GM12878 (cell line): ENCODE measurements around the gene SCAMP5. TPM values are rescaled to one million over a fixed set of nuclear protein-coding genes. Genes with fewer than 3 reads are reported as not detected.

Experiments used
- ATAC-seq: fragments of 200-7000 bp; cut with Tn5 transposase; 3 replicates; pipeline ENCODE4 v1.9.1; 2020; ENCODE audit warnings: mild to moderate bottlenecking, moderate library complexity
- BruUV-seq: library from RNA; stranded (reverse); fragments of 400-500 nt; replicated peaks from 2 replicates; lab custom pipeline; 2021; lab: Mats Ljungman, UMichigan
- CTCF ChIA-PET: fragments of 300-600 bp; sonication (Branson Sonifier 250); formaldehyde crosslinking; extraction: SDS; loops from one replicate; lab custom pipeline; 2021; ENCODE audit warnings: inconsistent platforms; lab: Yijun Ruan, JAX
- POLR2A ChIA-PET: fragments of 350-600 bp; formaldehyde crosslinking; extraction: SDS; loops from one replicate; lab custom pipeline; 2021; ENCODE audit warnings: inconsistent platforms; lab: Charles Lee
- RAD21 ChIA-PET: fragments of 300-600 bp; sonication (Branson Sonifier 250); formaldehyde crosslinking; loops from one replicate; lab custom pipeline; 2023; ENCODE audit warnings: antibody characterized with exemption; ENCODE audit not compliant: unreplicated experiment; lab: Charles Lee
- SMC1A ChIA-PET: fragments of 300-600 bp; sonication (Branson Sonifier 250); formaldehyde crosslinking; loops from one replicate; lab custom pipeline; 2023; ENCODE audit not compliant: unreplicated experiment, uncharacterized antibody; lab: Charles Lee
- DNase-seq: peaks from one replicate; pipeline ENCODE4 v3.0.0-alpha.2; 2011; ENCODE audit warnings: low read depth, low spot score
- FAIRE-seq: peaks from 3 replicates; lab custom pipeline; 2011; peaks lifted over from hg19 to GRCh38; lab: Jason Lieb, UNC
- H2AFZ ChIP-seq: 2 replicates; pipeline ENCODE4 v1.6.0; 2011; ENCODE audit warnings: low read depth, low read length, control low read depth; ENCODE audit not compliant: control insufficient read depth
- H3K27ac ChIP-seq: 2 replicates; pipeline ENCODE4 v1.5.1; 2011; ENCODE audit warnings: control low read depth; ENCODE audit not compliant: control insufficient read depth, insufficient read depth
- H3K27me3 ChIP-seq, 2 experiments: replicated peaks in 1 of 2; 2 replicates each; pipeline versions ENCODE4 v1.6.0 to v1.6.1; 2011; ENCODE audit warnings: low read length in 1 of 2; ENCODE audit not compliant: control insufficient read depth in 2 of 2, insufficient read depth in 2 of 2
- H3K36me3 ChIP-seq, 2 experiments: 2 replicates each; pipeline ENCODE4 v1.5.1; 2011; ENCODE audit warnings: low read length in 1 of 2; ENCODE audit not compliant: control insufficient read depth in 2 of 2, insufficient read depth in 2 of 2
- H3K4me1 ChIP-seq: 2 replicates; pipeline ENCODE4 v1.6.1; 2011; ENCODE audit warnings: mild to moderate bottlenecking, low read length, moderate library complexity, mixed read lengths; ENCODE audit not compliant: control insufficient read depth, insufficient read depth
- H3K4me2 ChIP-seq: 2 replicates; pipeline ENCODE4 v1.6.0; 2011; ENCODE audit warnings: control low read depth; ENCODE audit not compliant: control insufficient read depth, insufficient read depth
- H3K4me3 ChIP-seq: fragments of 200-600 bp; sonication (generic); 2 replicates; pipeline ENCODE4 v1.5.1; 2016
- H3K79me2 ChIP-seq: 2 replicates; pipeline ENCODE4 v1.6.0; 2011; ENCODE audit warnings: low read length; ENCODE audit not compliant: control insufficient read depth, insufficient read depth
- H3K9ac ChIP-seq: 2 replicates; pipeline ENCODE4 v1.8.0; 2011; ENCODE audit warnings: low read length, control low read depth, mixed read lengths; ENCODE audit not compliant: control insufficient read depth, insufficient read depth
- H3K9me3 ChIP-seq: replicated peaks from 3 replicates; pipeline ENCODE4 v1.5.1; 2011; ENCODE audit warnings: mild to moderate bottlenecking, low read length; ENCODE audit not compliant: control insufficient read depth, insufficient read depth
- H4K20me1 ChIP-seq: 2 replicates; pipeline ENCODE4 v1.6.0; 2011; ENCODE audit not compliant: control insufficient read depth, insufficient read depth
- ATF7 ChIP-seq: fragments of 450-650 bp; IDR thresholded peaks from 2 replicates; pipeline ENCODE4 v1.6.1; 2016; ENCODE audit warnings: low read depth, mild to moderate bottlenecking
- CEBPZ ChIP-seq: fragments of 150-350 bp; IDR thresholded peaks from 2 replicates; pipeline ENCODE4 v1.6.1; 2016; ENCODE audit warnings: low read depth, low read length
- ETV6 ChIP-seq, 2 experiments: fragments of 450-650 bp in 1 of 2; IDR thresholded peaks in 1 of 2; conservative IDR thresholded peaks in 1 of 2; 2 replicates each; pipeline ENCODE4 v1.6.1; 2014; ENCODE audit warnings: antibody characterized with exemption in 1 of 2, borderline replicate concordance in 1 of 2, low read depth in 1 of 2, mild to moderate bottlenecking in 1 of 2, moderate library complexity in 1 of 2
- EZH2 ChIP-seq: IDR thresholded peaks from 2 replicates; pipeline ENCODE4 v1.6.1; 2012; ENCODE audit warnings: low read depth, mild to moderate bottlenecking, control low read depth, inconsistent platforms, low read length, borderline replicate concordance; ENCODE audit not compliant: control insufficient read depth
- FOXK2 ChIP-seq: fragments of 450-650 bp; IDR thresholded peaks from 2 replicates; pipeline ENCODE4 v1.6.1; 2017; ENCODE audit warnings: mild to moderate bottlenecking, moderate library complexity
- HDAC6 ChIP-seq: fragments of 200-600 bp; sonication (generic); IDR thresholded peaks from one replicate; pipeline ENCODE4 v1.8.0; 2017; ENCODE audit warnings: antibody characterized with exemption; ENCODE audit not compliant: unreplicated experiment
- HDGF ChIP-seq: fragments of 450-650 bp; IDR thresholded peaks from 2 replicates; pipeline ENCODE4 v1.6.1; 2016; ENCODE audit warnings: antibody characterized with exemption
- JUNB ChIP-seq: IDR thresholded peaks from 2 replicates; pipeline ENCODE4 v1.6.1; 2016; ENCODE audit warnings: antibody characterized with exemption, mild to moderate bottlenecking
- KDM1A ChIP-seq: fragments of 200-600 bp; sonication (generic); IDR thresholded peaks from 2 replicates; pipeline ENCODE4 v1.6.1; 2016; ENCODE audit warnings: borderline replicate concordance
- MYB ChIP-seq: fragments of 150-350 bp; IDR thresholded peaks from 2 replicates; pipeline ENCODE4 v1.6.1; 2014; ENCODE audit warnings: mild to moderate bottlenecking, low read depth, low read length, borderline replicate concordance
- PBX3 ChIP-seq: IDR thresholded peaks from 2 replicates; pipeline ENCODE4 v1.6.1; 2011; ENCODE audit warnings: mild to moderate bottlenecking, low read depth, low read length, moderate library complexity; ENCODE audit not compliant: insufficient replicate concordance
- POU2F2 ChIP-seq: IDR thresholded peaks from 3 replicates; pipeline ENCODE4 v1.6.1; 2011; ENCODE audit warnings: low read depth, mild to moderate bottlenecking, low read length, borderline replicate concordance
- RAD21 ChIP-seq: IDR thresholded peaks from 2 replicates; pipeline ENCODE4 v1.6.1; 2011; ENCODE audit warnings: mild to moderate bottlenecking, low read depth, low read length, moderate library complexity; ENCODE audit not compliant: insufficient read depth
- RFX5 ChIP-seq: IDR thresholded peaks from 2 replicates; pipeline ENCODE4 v1.6.1; 2011; ENCODE audit warnings: low read depth, low read length, improper control_type of control experiment
- TBL1XR1 ChIP-seq: IDR thresholded peaks from 2 replicates; pipeline ENCODE4 v1.6.1; 2012; ENCODE audit warnings: low read depth, low read length, improper control_type of control experiment
- ZBED1 ChIP-seq: IDR thresholded peaks from 2 replicates; pipeline ENCODE4 v1.6.1; 2016; ENCODE audit warnings: borderline replicate concordance
- ZNF24 ChIP-seq: fragments of 450-650 bp; IDR thresholded peaks from 2 replicates; pipeline ENCODE4 v1.6.1; 2017; ENCODE audit warnings: antibody characterized with exemption, mild to moderate bottlenecking
- WGBS: methylation state at CpG from one replicate; pipeline ENCODE4 v1.1.6; 2016; ENCODE audit warnings: low lambda C conversion rate; ENCODE audit not compliant: insufficient replicate concordance, insufficient coverage; ENCODE audit errors: missing lambda C conversion rate; 5-methylcytosine and 5-hydroxymethylcytosine counted together
- in situ Hi-C: fragments of 300-500 bp; cut with MboI; formaldehyde crosslinking; loops from 9 replicates; pipeline ENCODE4 v1.14.3; 2018; ENCODE audit warnings: mixed read lengths
- intact Hi-C: fragments of 100-400 bp; cut with micrococcal nuclease; formaldehyde crosslinking; loops from one replicate; pipeline ENCODE4 v1.14.2; 2022; ENCODE audit not compliant: unreplicated experiment
- polyA plus RNA-seq, 11 experiments: library from polyadenylated mRNA; depleted of rRNA in 4 of 11; unstranded in 6 of 11; stranded (reverse) in 5 of 11; fragments of >200 nt; fragmentation: Nextera tagmentation in 4 of 11; fragmentation: Illumina TruSeq in 1 of 11; extraction: Ambion mirVana in 4 of 11; extraction: Trizol in 1 of 11; gene quantifications; 1 replicate in 1 of 11; 2 replicates in 10 of 11; pipeline versions ENCODE4 v1.2.1 to v1.2.3, GENCODE V29; 2011 to 2016; ENCODE audit warnings: inconsistent platforms in 2 of 11, missing spikeins in 2 of 11, low read depth in 1 of 11
- total RNA-seq, 4 experiments: library from RNA; depleted of rRNA in 3 of 4; stranded (reverse); fragments of >200 nt in 3 of 4; fragmentation: Illumina TruSeq in 1 of 4; extraction: Trizol in 1 of 4; gene quantifications; 2 replicates each; pipeline versions ENCODE4 v1.2.1 to v1.2.3, GENCODE V29; 2013 to 2021

Gene SCAMP5
- total and polyA plus RNA-seq, 10 of the 15 experiments (the other 5 are each of a cell fraction or from before 2014, with no cell fraction given) = 1.6 to 41.6 (median 16.9) TPM

GRCh38 chr15:75028991-75029377, 33.6 kb downstream of the SCAMP5 start:
- ATAC-seq = peak; percentile 18
- BruUV-seq = no TSS peak
- TF ChIP-seq JUNB (no peak), HDAC6 (no peak), RAD21 (no peak), ZBED1 (no peak), CEBPZ (no peak), POU2F2 (no peak), RFX5 (no peak), HDGF (no peak), FOXK2 (no peak), ATF7 (no peak), TBL1XR1 (no peak), ETV6 (conservative IDR thresholded peaks at IDR 0.05 in 1 of 2, IDR thresholded peaks at IDR 0.05 in 1 of 2; ENCODE audit: borderline replicate concordance in 1 of 2, low read depth in 1 of 2) (no peak), PBX3 (no peak), MYB (no peak), KDM1A (no peak), ZNF24 (no peak), EZH2 (no peak)
- TF ChIP-seq, all 136 proteins: peak for 0
- RAD21 ChIA-PET = interaction anchor here (0.7 to 4.2 kb wide), 13 partner anchors 9 to 656 kb away, joined by 3 to 65 read pairs (median 7); partner anchors contain the start of genes C15orf39 and SIN3A
- no peak for DNase-seq
- POLR2A ChIA-PET = interaction anchor here (1.2 to 2.9 kb wide), 5 partner anchors 14 to 175 kb away, joined by 4 to 14 read pairs (median 9); partner anchors contain the start of gene C15orf39
- no peaks in the 10 kb centered on the region for H3K27me3 ChIP-seq
- in situ Hi-C loops = loop anchor here (10.0 kb wide), 1 partner anchor 276 kb away; no protein-coding TSS in a partner anchor
- H3K9ac ChIP-seq = no peak overlapping the region
- H3K9me3 ChIP-seq = no peaks in the 10 kb centered on the region
- H3K4me2 ChIP-seq = no peak overlapping the region
- WGBS = 58% methylated on average over 4 of the region's 4 CpGs
- SMC1A ChIA-PET = interaction anchor here (0.7 to 4.3 kb wide), 10 partner anchors 14 to 339 kb away, joined by 3 to 49 read pairs (median 4); partner anchors contain the start of gene MAN2C1
- peaks cover 21% of the 10 kb centered on the region for H3K79me2 ChIP-seq
- no peaks in the 10 kb centered on the region for H4K20me1 ChIP-seq
- peaks cover 0 to 2% of the 10 kb centered on the region in 2 experiments; a peak in 3 of 4 replicates for H3K36me3 ChIP-seq
- no peak overlapping the region for H3K4me3 ChIP-seq
- CTCF ChIA-PET = interaction anchor here (0.7 to 6.7 kb wide), 18 partner anchors 8 to 277 kb away, joined by 3 to 95 read pairs (median 5); partner anchors contain the start of genes C15orf39 and RPP25
- peak overlapping the region; percentile 17; the same call in 1 of the 2 replicates for H3K27ac ChIP-seq
- intact Hi-C loops = loop anchor here (1.0 kb wide), 2 partner anchors 66 to 175 kb away; no protein-coding TSS in a partner anchor
- FAIRE-seq = no peak
- no peak overlapping the region for H2AFZ ChIP-seq
- peaks cover 51% of the 10 kb centered on the region for H3K4me1 ChIP-seq
